Hepatic stellate cell (primary cell): Measurements from ENCODE around the gene SYCN.
"Not testable (repeated sequence)": the region's sequence is repeated elsewhere in the genome, so short reads cannot be mapped to it uniquely, and the experiment has no call there.

ENCODE experiments used
- DNase-seq: peaks from one replicate; pipeline ENCODE4 v3.0.0; 2011; ENCODE audit warnings: low spot score

SYCN gene

GRCh38 chr19:39203372-39204341 lies at the start of gene SYCN:
TSS of gene SYCN (minus strand) at chr19:39204263. CDS start at chr19:39204254, 9 bp downstream.
- no peak for DNase-seq

GRCh38 chr19:39253374-39254149 lies 49.5 kb upstream of the SYCN start:
- no peak for DNase-seq

- DNase-seq: no peak
These were observed 48.4 kb upstream of the SYCN start for GRCh38 chr19:39252458-39252857.

GRCh38 chr19:39251846-39252245 lies 47.8 kb upstream of the SYCN start:
- DNase-seq: no peak

GRCh38 chr19:39251081-39251480 lies 47.0 kb upstream of the SYCN start:
- DNase-seq: no peak

- DNase-seq: no peak
These were observed 44.7 kb upstream of the SYCN start, which contains the start of gene IFNL4 for GRCh38 chr19:39248806-39249205. TSS of gene IFNL4 (minus strand) at chr19:39248856.

- DNase-seq: no peak
These were observed 43.9 kb upstream of the SYCN start for GRCh38 chr19:39247701-39248664.

- no peak for DNase-seq
These were observed 43.0 kb upstream of the SYCN start for GRCh38 chr19:39246951-39247669.

GRCh38 chr19:39245166-39245565 lies 41.1 kb upstream of the SYCN start:
- DNase-seq: not testable (repeated sequence)

GRCh38 chr19:39244410-39245100 lies 40.5 kb upstream of the SYCN start, which contains the start of gene IFNL3:
TSS of gene IFNL3 (minus strand) at chr19:39245006. CDS start at chr19:39244967, 39 bp downstream.
- DNase-seq: not testable (repeated sequence)

GRCh38 chr19:39243741-39244140 lies 39.7 kb upstream of the SYCN start:
- not testable (repeated sequence) for DNase-seq

GRCh38 chr19:39240421-39240820 lies 36.4 kb upstream of the SYCN start:
- no peak for DNase-seq

GRCh38 chr19:39238944-39239343 lies 34.9 kb upstream of the SYCN start:
- no peak for DNase-seq

GRCh38 chr19:39238209-39238608 lies 34.1 kb upstream of the SYCN start:
- DNase-seq: no peak

- DNase-seq: no peak
These were observed 33.4 kb upstream of the SYCN start for GRCh38 chr19:39237200-39238184.

- no peak for DNase-seq
These were observed 32.5 kb upstream of the SYCN start for GRCh38 chr19:39236527-39236926.

- no peak for DNase-seq
These were observed 28.6 kb upstream of the SYCN start for GRCh38 chr19:39232708-39233107.

GRCh38 chr19:39230096-39230764 lies 26.2 kb upstream of the SYCN start:
- DNase-seq: no peak
